H1 (cell line): ENCODE results near the gene FTCDNL1. TPM values are rescaled to one million over a fixed set of nuclear protein-coding genes. Genes with fewer than 3 reads are reported as not detected.

ENCODE experiments used
- CTCF ChIA-PET: fragments of 300-600 bp; sonication (Branson Sonifier 250); formaldehyde crosslinking; loops from one replicate; lab custom pipeline; 2021; ENCODE audit not compliant: partially characterized antibody; lab: Charles Lee
- POLR2A ChIA-PET: fragments of 300-600 bp; sonication (Branson Sonifier 250); formaldehyde crosslinking; loops from one replicate; lab custom pipeline; 2021; ENCODE audit warnings: inconsistent platforms; ENCODE audit not compliant: partially characterized antibody; lab: Charles Lee
- DNase-seq, 2 experiments: peaks; one replicate each; pipeline versions ENCODE4 v3.0.0 to v3.0.0-alpha.2; 2010 to 2022; ENCODE audit warnings: low spot score in 2 of 2, low read depth in 1 of 2, mixed read lengths in 1 of 2
- FAIRE-seq: peaks from 2 replicates; lab custom pipeline; 2011; peaks lifted over from hg19 to GRCh38; lab: Jason Lieb, UNC
- H2AFZ ChIP-seq: 2 replicates; pipeline ENCODE4 v1.8.1; 2012; ENCODE audit warnings: low read length, inconsistent platforms
- H2AK5ac ChIP-seq: 2 replicates; pipeline ENCODE4 v1.6.1; 2013; ENCODE audit warnings: low read depth, low read length
- H2BK120ac ChIP-seq: replicated peaks from 2 replicates; pipeline ENCODE3; 2013; ENCODE audit warnings: low read depth, low read length, inconsistent platforms
- H2BK12ac ChIP-seq: 2 replicates; pipeline ENCODE4 v1.6.1; 2013; ENCODE audit warnings: low read depth, low read length
- H2BK15ac ChIP-seq: 2 replicates; pipeline ENCODE4 v1.6.1; 2013; ENCODE audit warnings: low read length
- H2BK20ac ChIP-seq: 2 replicates; pipeline ENCODE4 v1.6.1; 2013; ENCODE audit warnings: low read length
- H2BK5ac ChIP-seq: 2 replicates; pipeline ENCODE4 v1.6.1; 2013; ENCODE audit warnings: low read depth, low read length
- H3K14ac ChIP-seq: 2 replicates; pipeline ENCODE4 v1.6.1; 2013; ENCODE audit warnings: inconsistent platforms; ENCODE audit not compliant: insufficient read length
- H3K18ac ChIP-seq: 2 replicates; pipeline ENCODE4 v1.6.1; 2013; ENCODE audit warnings: low read length; ENCODE audit errors: extremely low read depth
- H3K23ac ChIP-seq: 2 replicates; pipeline ENCODE4 v1.6.1; 2013; ENCODE audit warnings: inconsistent platforms; ENCODE audit not compliant: insufficient read length
- H3K23me2 ChIP-seq: 2 replicates; pipeline ENCODE4 v1.6.1; 2013; ENCODE audit warnings: low read depth, low read length
- H3K27ac ChIP-seq: 2 replicates; pipeline ENCODE4 v1.6.1; 2011; ENCODE audit warnings: low read depth, low read length, inconsistent platforms
- H3K27me3 ChIP-seq, 4 experiments: replicated peaks in 1 of 4; 1 replicate in 1 of 4; 2 replicates in 3 of 4; pipeline versions ENCODE4 v1.6.1 to v1.8.1; 2011 to 2013; ENCODE audit warnings: low read length in 3 of 4, mild to moderate bottlenecking in 3 of 4, inconsistent platforms in 2 of 4, mixed read lengths in 2 of 4, moderate library complexity in 1 of 4; ENCODE audit not compliant: control insufficient read depth in 3 of 4, insufficient read depth in 3 of 4; ENCODE audit errors: extremely low read depth in 1 of 4
- H3K36me3 ChIP-seq, 4 experiments: 2 replicates each; pipeline versions ENCODE4 v1.6.1 to v1.8.1; 2011 to 2013; ENCODE audit warnings: mild to moderate bottlenecking in 4 of 4, low read length in 3 of 4, moderate library complexity in 2 of 4, control low read depth in 1 of 4, inconsistent platforms in 1 of 4; ENCODE audit not compliant: insufficient read depth in 4 of 4, control insufficient read depth in 2 of 4
- H3K4ac ChIP-seq: replicated peaks from 2 replicates; pipeline ENCODE3; 2013; ENCODE audit warnings: low read length, low read depth, mixed read lengths, inconsistent platforms; ENCODE audit not compliant: insufficient read length
- H3K4me1 ChIP-seq, 4 experiments: replicated peaks in 1 of 4; 1 replicate in 1 of 4; 2 replicates in 3 of 4; pipeline versions ENCODE4 v1.6.1 to v1.8.1; 2011 to 2013; ENCODE audit warnings: low read length in 3 of 4, inconsistent platforms in 2 of 4, mixed read lengths in 1 of 4; ENCODE audit not compliant: insufficient read depth in 4 of 4, control insufficient read depth in 3 of 4
- H3K4me2 ChIP-seq, 2 experiments: 2 replicates each; pipeline versions ENCODE4 v1.6.1 to v1.8.1; 2011 to 2013; ENCODE audit warnings: low read depth in 2 of 2, low read length in 2 of 2, control low read depth in 1 of 2, inconsistent platforms in 1 of 2, mild to moderate bottlenecking in 1 of 2; ENCODE audit not compliant: insufficient read depth in 1 of 2
- H3K4me3 ChIP-seq, 4 experiments: fragments of 200-600, 300-600 bp in 1 of 4; sonication (generic), shearing (Covaris generic), sonication (Bioruptor Twin) in 1 of 4; 2 replicates each; pipeline versions ENCODE4 v1.5.1 to v1.8.1; 2011 to 2016; ENCODE audit warnings: low read length in 4 of 4, low read depth in 3 of 4, control low read depth in 2 of 4, inconsistent platforms in 2 of 4, mild to moderate bottlenecking in 2 of 4, mixed read lengths in 1 of 4, moderate library complexity in 1 of 4; ENCODE audit not compliant: insufficient read depth in 2 of 4; ENCODE audit errors: extremely low read depth in 1 of 4
- H3K56ac ChIP-seq: replicated peaks from 2 replicates; pipeline ENCODE3; 2013; ENCODE audit warnings: low read depth, mild to moderate bottlenecking, mixed read lengths, low read length, inconsistent platforms; ENCODE audit not compliant: insufficient read length
- H3K79me1 ChIP-seq: 2 replicates; pipeline ENCODE4 v1.6.1; 2013; ENCODE audit warnings: low read depth, low read length, control low read depth
- H3K79me2 ChIP-seq, 2 experiments: 2 replicates each; pipeline versions ENCODE4 v1.6.1 to v1.8.1; 2012 to 2013; ENCODE audit warnings: low read length in 2 of 2, mild to moderate bottlenecking in 2 of 2, inconsistent platforms in 1 of 2; ENCODE audit not compliant: insufficient read depth in 2 of 2, control insufficient read depth in 1 of 2
- H3K9ac ChIP-seq, 4 experiments: replicated peaks in 1 of 4; 1 replicate in 1 of 4; 2 replicates in 3 of 4; pipeline versions ENCODE4 v1.6.1 to v1.8.1; 2011 to 2013; ENCODE audit warnings: low read depth in 3 of 4, low read length in 3 of 4, control low read depth in 2 of 4, mild to moderate bottlenecking in 2 of 4, moderate library complexity in 2 of 4, inconsistent platforms in 1 of 4; ENCODE audit errors: extremely low read depth in 1 of 4
- H3K9me3 ChIP-seq, 2 experiments: 2 replicates each; pipeline versions ENCODE4 v1.6.1 to v1.8.1; 2012 to 2013; ENCODE audit warnings: mild to moderate bottlenecking in 2 of 2, moderate library complexity in 2 of 2, control low read depth in 1 of 2, inconsistent platforms in 1 of 2, low read depth in 1 of 2, low read length in 1 of 2, mixed read lengths in 1 of 2; ENCODE audit not compliant: insufficient read depth in 2 of 2
- H4K20me1 ChIP-seq, 2 experiments: replicated peaks in 1 of 2; 2 replicates each; pipeline versions ENCODE3 to v1.8.1; 2011 to 2013; ENCODE audit warnings: inconsistent platforms in 2 of 2, low read length in 2 of 2, mild to moderate bottlenecking in 1 of 2; ENCODE audit not compliant: insufficient read depth in 2 of 2, control insufficient read depth in 1 of 2
- H4K5ac ChIP-seq: 2 replicates; pipeline ENCODE4 v1.6.1; 2013; ENCODE audit warnings: low read length, low read depth, mixed read lengths, inconsistent platforms; ENCODE audit not compliant: insufficient read length
- H4K8ac ChIP-seq: 2 replicates; pipeline ENCODE4 v1.8.0; 2013; ENCODE audit warnings: mild to moderate bottlenecking, moderate library complexity, low read length, inconsistent platforms; ENCODE audit not compliant: insufficient read depth; ENCODE audit errors: extremely low read depth
- H4K91ac ChIP-seq: replicated peaks from 2 replicates; pipeline ENCODE3; 2013; ENCODE audit warnings: low read length, mixed read lengths, inconsistent platforms; ENCODE audit not compliant: insufficient read length
- WGBS, 2 experiments: shearing (Covaris generic) in 1 of 2; methylation state at CpG; one replicate each; pipeline versions ENCODE4 v1.1.6 to v1.1.7; 2013 to 2015; ENCODE audit warnings: low lambda C conversion rate in 2 of 2, mixed read lengths in 2 of 2, inconsistent platforms in 1 of 2, low coverage in 1 of 2, missing lambda C conversion rate in 1 of 2; ENCODE audit not compliant: insufficient replicate concordance in 2 of 2, insufficient coverage in 1 of 2, insufficient read length in 1 of 2; ENCODE audit errors: extremely low coverage in 1 of 2, missing lambda C conversion rate in 1 of 2; 5-methylcytosine and 5-hydroxymethylcytosine counted together
- polyA plus RNA-seq, 7 experiments: library from polyadenylated mRNA; depleted of rRNA in 3 of 7; stranded (reverse) in 5 of 7; unstranded in 2 of 7; fragments of >200 nt in 5 of 7; fragments of 200-250 nt in 2 of 7; gene quantifications; 1 replicate in 5 of 7; 2 replicates in 1 of 7; 4 replicates in 1 of 7; pipeline versions ENCODE4 v1.2.1 to v1.2.3, GENCODE V29; 2011 to 2013; ENCODE audit warnings: missing spikeins in 2 of 7, mixed read lengths in 2 of 7
- total RNA-seq: library from RNA; stranded (reverse); fragmentation: NEBNext Ultra II Directional; extraction: Animal tissue kit (Norgen Biotek cat#: 25700); gene quantifications from 2 replicates; pipeline ENCODE4 v1.2.1, GENCODE V29; 2021

The FTCDNL1 gene
- total and polyA plus RNA-seq, 2 of the 8 experiments (the other 6 are each of a cell fraction or from before 2014, with no cell fraction given) = 0.41 to 0.97 TPM

DNA sequence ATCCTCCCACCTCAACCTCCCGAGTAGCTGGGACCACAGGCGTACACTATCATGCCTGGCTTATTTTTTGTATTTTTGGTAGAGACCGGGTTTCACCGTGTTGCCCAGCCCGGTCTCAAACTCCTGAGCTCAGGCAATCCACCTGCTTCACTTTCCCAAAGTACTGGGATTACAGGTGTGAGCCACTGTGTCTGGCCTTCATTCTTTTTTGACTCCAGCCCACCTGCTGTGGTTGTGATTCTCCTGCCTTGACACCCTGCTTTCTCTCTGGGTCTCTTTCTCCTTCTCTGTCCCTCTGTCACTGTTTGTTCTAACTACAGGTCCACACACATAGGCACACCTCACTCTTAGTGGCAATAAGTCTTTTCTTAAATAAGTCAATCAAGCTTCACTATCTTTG is 85.3 kb downstream of the FTCDNL1 start:
- Histone ChIP-seq H2BK15ac (no peak overlapping the region), H3K23ac (no peak overlapping the region), H4K5ac (no peak overlapping the region), H3K56ac (no peak overlapping the region), H2AK5ac (no peak overlapping the region), H2BK20ac (no peak overlapping the region), H2BK12ac (no peak overlapping the region), H3K9ac (no peak overlapping the region), H3K27me3 (no peaks in the 10 kb centered on the region), H3K23me2 (no peaks in the 10 kb centered on the region), H3K36me3 (no peaks in the 10 kb centered on the region), H4K8ac (no peak overlapping the region), H2AFZ (no peak overlapping the region), H3K27ac (no peak overlapping the region), H3K14ac (no peak overlapping the region), H3K4me2 (no peak overlapping the region), H3K4me1 (no peaks in the 10 kb centered on the region; a peak in 1 of 7 replicates), H3K18ac (no peak overlapping the region), H3K4ac (no peak overlapping the region), H2BK5ac (no peak overlapping the region), H3K79me1 (no peaks in the 10 kb centered on the region), H3K9me3 (no peaks in the 10 kb centered on the region), H3K79me2 (no peaks in the 10 kb centered on the region), H2BK120ac (no peak overlapping the region), H4K20me1 (no peaks in the 10 kb centered on the region), H3K4me3 (no peak overlapping the region), H4K91ac (no peak overlapping the region)
- CTCF ChIA-PET = interaction anchor here (1.0 to 1.9 kb wide), 5 partner anchors 14 to 61 kb away, joined by 3 to 5 read pairs (median 3); no protein-coding TSS in a partner anchor
- FAIRE-seq (no peak), DNase-seq (no peak)
- 92% methylated on average over 5 of the region's 5 CpGs; no CpG with 5 or more reads in 1 of the 2 experiments for WGBS, 2 experiments
- POLR2A ChIA-PET = no interaction called here
